Measurements from ENCODE around the gene KRT222.

The KRT222 gene

GRCh38 chr17:40651939-40652338 is 13.0 kb downstream of the KRT222 start:
- H3K36me3 ChIP-seq (ENCODE audit: control insufficient read depth, insufficient read depth, low read length), result no peaks in the 10 kb centered on the region
- no peaks in the 10 kb centered on the region for H3K27me3 ChIP-seq (ENCODE audit: control insufficient read depth, insufficient read depth, low read length)

GRCh38 chr17:40648384-40648968 is 16.5 kb downstream of the KRT222 start:
- H3K27me3 ChIP-seq (ENCODE audit: control insufficient read depth, insufficient read depth, low read length), result no peaks in the 10 kb centered on the region
- H3K9ac ChIP-seq (ENCODE audit: low read depth, low read length), result peak overlapping the region; percentile 96
- H3K36me3 ChIP-seq (ENCODE audit: control insufficient read depth, insufficient read depth, low read length), result no peaks in the 10 kb centered on the region
- H3K9me3 ChIP-seq (ENCODE audit: control insufficient read depth, insufficient read depth, low read length), result no peaks in the 10 kb centered on the region
- H3K4me1 ChIP-seq (ENCODE audit: control insufficient read depth, insufficient read depth, low read length), result peaks cover 3% of the 10 kb centered on the region
- peak overlapping the region; percentile 92 for H3K4me3 ChIP-seq (ENCODE audit: low read depth, low read length)

More at GRCh38 chr17:40651939-40652338, 13.0 kb downstream of the KRT222 start:
- Histone ChIP-seq H3K4me1 (ENCODE audit: control insufficient read depth, insufficient read depth, low read length) (peaks cover 3% of the 10 kb centered on the region), H3K4me3 (ENCODE audit: low read depth, low read length) (no peak overlapping the region), H3K9ac (ENCODE audit: low read depth, low read length) (no peak overlapping the region), H3K9me3 (ENCODE audit: control insufficient read depth, insufficient read depth, low read length) (no peaks in the 10 kb centered on the region)

GRCh38 chr17:40647624-40648383 is 17.2 kb downstream of the KRT222 start, which contains the start of gene SMARCE1:
Gene SMARCE1, minus strand, starts transcription at chr17:40647818. Its CDS starts 2,016 bp downstream, at chr17:40645802.
- peaks cover 3% of the 10 kb centered on the region for H3K4me1 ChIP-seq (ENCODE audit: control insufficient read depth, insufficient read depth, low read length)
- no peaks in the 10 kb centered on the region for H3K27me3 ChIP-seq (ENCODE audit: control insufficient read depth, insufficient read depth, low read length)
- H3K36me3 ChIP-seq (ENCODE audit: control insufficient read depth, insufficient read depth, low read length), result no peaks in the 10 kb centered on the region
- H3K9ac ChIP-seq (ENCODE audit: low read depth, low read length), result peak within 1 kb of the TSS; percentile 96
- peak within 1 kb of the TSS; percentile 92 for H3K4me3 ChIP-seq (ENCODE audit: low read depth, low read length)
- no peaks in the 10 kb centered on the region for H3K9me3 ChIP-seq (ENCODE audit: control insufficient read depth, insufficient read depth, low read length)

GRCh38 chr17:40646791-40647623 is 18.0 kb downstream of the KRT222 start:
- no peaks in the 10 kb centered on the region for H3K9me3 ChIP-seq (ENCODE audit: control insufficient read depth, insufficient read depth, low read length)
- H3K27me3 ChIP-seq (ENCODE audit: control insufficient read depth, insufficient read depth, low read length), result no peaks in the 10 kb centered on the region
- peak overlapping the region; percentile 92 for H3K4me3 ChIP-seq (ENCODE audit: low read depth, low read length)
- peak overlapping the region; percentile 96 for H3K9ac ChIP-seq (ENCODE audit: low read depth, low read length)
- no peaks in the 10 kb centered on the region for H3K36me3 ChIP-seq (ENCODE audit: control insufficient read depth, insufficient read depth, low read length)
- H3K4me1 ChIP-seq (ENCODE audit: control insufficient read depth, insufficient read depth, low read length), result peaks cover 3% of the 10 kb centered on the region

- no peak overlapping the region for H3K9ac ChIP-seq (ENCODE audit: low read depth, low read length)
Measured at GRCh38 chr17:40645943-40646342, 19.0 kb downstream of the KRT222 start.

GRCh38 chr17:40645291-40645690 is 19.7 kb downstream of the KRT222 start:
- Histone ChIP-seq H3K4me1 (ENCODE audit: control insufficient read depth, insufficient read depth, low read length) (peaks cover 3% of the 10 kb centered on the region), H3K36me3 (ENCODE audit: control insufficient read depth, insufficient read depth, low read length) (peaks cover 9% of the 10 kb centered on the region), H3K9ac (ENCODE audit: low read depth, low read length) (no peak overlapping the region), H3K27me3 (ENCODE audit: control insufficient read depth, insufficient read depth, low read length) (no peaks in the 10 kb centered on the region), H3K4me3 (ENCODE audit: low read depth, low read length) (no peak overlapping the region), H3K9me3 (ENCODE audit: control insufficient read depth, insufficient read depth, low read length) (no peaks in the 10 kb centered on the region)

More at GRCh38 chr17:40645943-40646342, 19.0 kb downstream of the KRT222 start:
- H3K36me3 ChIP-seq (ENCODE audit: control insufficient read depth, insufficient read depth, low read length), result peaks cover 7% of the 10 kb centered on the region
- no peak overlapping the region for H3K4me3 ChIP-seq (ENCODE audit: low read depth, low read length)
- peaks cover 3% of the 10 kb centered on the region for H3K4me1 ChIP-seq (ENCODE audit: control insufficient read depth, insufficient read depth, low read length)
- H3K9me3 ChIP-seq (ENCODE audit: control insufficient read depth, insufficient read depth, low read length), result no peaks in the 10 kb centered on the region
- no peaks in the 10 kb centered on the region for H3K27me3 ChIP-seq (ENCODE audit: control insufficient read depth, insufficient read depth, low read length)

GRCh38 chr17:40637931-40638330 is 27.0 kb downstream of the KRT222 start:
- peaks cover 25% of the 10 kb centered on the region for H3K36me3 ChIP-seq (ENCODE audit: control insufficient read depth, insufficient read depth, low read length)
- no peaks in the 10 kb centered on the region for H3K27me3 ChIP-seq (ENCODE audit: control insufficient read depth, insufficient read depth, low read length)
- H3K9me3 ChIP-seq (ENCODE audit: control insufficient read depth, insufficient read depth, low read length), result no peaks in the 10 kb centered on the region
- no peaks in the 10 kb centered on the region for H3K4me1 ChIP-seq (ENCODE audit: control insufficient read depth, insufficient read depth, low read length)
- H3K9ac ChIP-seq (ENCODE audit: low read depth, low read length), result no peak overlapping the region
- no peak overlapping the region for H3K4me3 ChIP-seq (ENCODE audit: low read depth, low read length)

- Histone ChIP-seq H3K36me3 (ENCODE audit: control insufficient read depth, insufficient read depth, low read length) (peaks cover 27% of the 10 kb centered on the region), H3K4me1 (ENCODE audit: control insufficient read depth, insufficient read depth, low read length) (no peaks in the 10 kb centered on the region), H3K4me3 (ENCODE audit: low read depth, low read length) (no peak overlapping the region), H3K9ac (ENCODE audit: low read depth, low read length) (no peak overlapping the region), H3K27me3 (ENCODE audit: control insufficient read depth, insufficient read depth, low read length) (no peaks in the 10 kb centered on the region), H3K9me3 (ENCODE audit: control insufficient read depth, insufficient read depth, low read length) (no peaks in the 10 kb centered on the region)
Measured at GRCh38 chr17:40633871-40634270, 31.1 kb downstream of the KRT222 start.

- Histone ChIP-seq H3K27me3 (ENCODE audit: control insufficient read depth, insufficient read depth, low read length) (no peaks in the 10 kb centered on the region), H3K36me3 (ENCODE audit: control insufficient read depth, insufficient read depth, low read length) (peaks cover 27% of the 10 kb centered on the region), H3K4me1 (ENCODE audit: control insufficient read depth, insufficient read depth, low read length) (no peaks in the 10 kb centered on the region), H3K9ac (ENCODE audit: low read depth, low read length) (no peak overlapping the region), H3K9me3 (ENCODE audit: control insufficient read depth, insufficient read depth, low read length) (no peaks in the 10 kb centered on the region), H3K4me3 (ENCODE audit: low read depth, low read length) (no peak overlapping the region)
Measured at GRCh38 chr17:40632216-40632615, 32.8 kb downstream of the KRT222 start.

- H3K36me3 ChIP-seq (ENCODE audit: control insufficient read depth, insufficient read depth, low read length), result peaks cover 19% of the 10 kb centered on the region
- H3K4me3 ChIP-seq (ENCODE audit: low read depth, low read length), result no peak overlapping the region
Measured at GRCh38 chr17:40629842-40630241, 35.1 kb downstream of the KRT222 start.

GRCh38 chr17:40625311-40625710 is 39.7 kb downstream of the KRT222 start:
- Histone ChIP-seq H3K4me1 (ENCODE audit: control insufficient read depth, insufficient read depth, low read length) (peaks cover 3% of the 10 kb centered on the region), H3K9ac (ENCODE audit: low read depth, low read length) (no peak overlapping the region), H3K4me3 (ENCODE audit: low read depth, low read length) (no peak overlapping the region), H3K27me3 (ENCODE audit: control insufficient read depth, insufficient read depth, low read length) (no peaks in the 10 kb centered on the region), H3K36me3 (ENCODE audit: control insufficient read depth, insufficient read depth, low read length) (peaks cover 2% of the 10 kb centered on the region), H3K9me3 (ENCODE audit: control insufficient read depth, insufficient read depth, low read length) (no peaks in the 10 kb centered on the region)

More at GRCh38 chr17:40629842-40630241, 35.1 kb downstream of the KRT222 start:
- Histone ChIP-seq H3K9ac (ENCODE audit: low read depth, low read length) (no peak overlapping the region), H3K9me3 (ENCODE audit: control insufficient read depth, insufficient read depth, low read length) (no peaks in the 10 kb centered on the region), H3K27me3 (ENCODE audit: control insufficient read depth, insufficient read depth, low read length) (no peaks in the 10 kb centered on the region), H3K4me1 (ENCODE audit: control insufficient read depth, insufficient read depth, low read length) (no peaks in the 10 kb centered on the region)

Data from iPS-15b (cell line).